Measurements from ENCODE around the gene PLCZ1.

Gene PLCZ1

DNA sequence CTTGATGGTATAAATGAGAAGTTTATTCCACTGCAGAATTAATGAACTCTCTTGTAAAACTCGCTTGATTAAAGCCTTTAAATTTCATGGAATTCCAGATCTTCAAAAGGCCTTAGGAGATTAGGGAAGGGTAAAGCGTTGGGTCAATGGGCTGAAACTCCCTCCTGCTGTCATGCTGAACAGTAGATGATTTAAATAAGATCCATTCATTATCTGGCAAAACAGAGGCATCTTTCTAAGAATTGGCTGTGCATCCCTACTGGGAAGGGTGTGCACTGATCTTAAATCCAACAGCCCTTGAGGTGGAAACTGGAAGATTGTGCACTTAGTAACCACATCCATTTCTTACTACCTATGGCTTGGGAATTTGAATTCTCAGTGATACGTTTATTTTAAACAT is 56.0 kb downstream of the PLCZ1 start:
- DNase-seq (ENCODE audit: extremely low read depth, low read depth): no peak
- TF ChIP-seq, protein P1, sequence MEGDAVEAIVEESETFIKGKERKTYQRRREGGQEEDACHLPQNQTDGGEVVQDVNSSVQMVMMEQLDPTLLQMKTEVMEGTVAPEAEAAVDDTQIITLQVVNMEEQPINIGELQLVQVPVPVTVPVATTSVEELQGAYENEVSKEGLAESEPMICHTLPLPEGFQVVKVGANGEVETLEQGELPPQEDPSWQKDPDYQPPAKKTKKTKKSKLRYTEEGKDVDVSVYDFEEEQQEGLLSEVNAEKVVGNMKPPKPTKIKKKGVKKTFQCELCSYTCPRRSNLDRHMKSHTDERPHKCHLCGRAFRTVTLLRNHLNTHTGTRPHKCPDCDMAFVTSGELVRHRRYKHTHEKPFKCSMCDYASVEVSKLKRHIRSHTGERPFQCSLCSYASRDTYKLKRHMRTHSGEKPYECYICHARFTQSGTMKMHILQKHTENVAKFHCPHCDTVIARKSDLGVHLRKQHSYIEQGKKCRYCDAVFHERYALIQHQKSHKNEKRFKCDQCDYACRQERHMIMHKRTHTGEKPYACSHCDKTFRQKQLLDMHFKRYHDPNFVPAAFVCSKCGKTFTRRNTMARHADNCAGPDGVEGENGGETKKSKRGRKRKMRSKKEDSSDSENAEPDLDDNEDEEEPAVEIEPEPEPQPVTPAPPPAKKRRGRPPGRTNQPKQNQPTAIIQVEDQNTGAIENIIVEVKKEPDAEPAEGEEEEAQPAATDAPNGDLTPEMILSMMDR (IDR thresholded peaks at IDR 0.05; ENCODE audit: low read depth, low read length): no peak

DNA sequence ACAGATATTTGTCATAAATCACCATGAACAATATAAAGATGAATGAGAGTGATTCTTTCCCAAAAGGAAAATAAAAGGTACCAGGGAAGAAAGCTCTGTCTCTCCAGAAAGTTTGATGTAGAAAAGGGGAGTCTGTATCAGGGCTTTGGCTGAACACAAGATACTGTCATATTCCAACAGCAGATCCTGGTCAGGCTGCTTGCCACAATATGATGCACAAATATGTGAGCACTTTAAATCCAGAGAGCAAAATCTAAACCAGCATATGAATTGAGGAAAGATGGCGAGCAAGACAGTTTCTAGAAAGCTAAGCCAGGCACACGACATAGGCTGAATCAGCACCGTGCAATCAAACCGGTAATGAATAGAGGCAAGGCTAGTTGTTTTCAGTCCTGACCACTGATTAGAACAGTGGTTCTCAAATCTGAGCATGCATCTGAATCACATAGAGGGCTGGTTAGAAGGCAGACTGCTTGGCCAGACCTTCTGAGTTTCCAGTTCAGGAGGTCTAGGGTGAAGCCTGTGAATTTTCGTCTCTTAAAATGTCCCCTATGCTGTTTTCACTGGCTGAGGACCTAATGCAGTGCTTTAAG is 60.7 kb downstream of the PLCZ1 start:
- TF ChIP-seq, protein P1 (IDR thresholded peaks at IDR 0.05; ENCODE audit: low read depth, low read length): no peak
- no peak for DNase-seq (ENCODE audit: extremely low read depth, low read depth)

DNA sequence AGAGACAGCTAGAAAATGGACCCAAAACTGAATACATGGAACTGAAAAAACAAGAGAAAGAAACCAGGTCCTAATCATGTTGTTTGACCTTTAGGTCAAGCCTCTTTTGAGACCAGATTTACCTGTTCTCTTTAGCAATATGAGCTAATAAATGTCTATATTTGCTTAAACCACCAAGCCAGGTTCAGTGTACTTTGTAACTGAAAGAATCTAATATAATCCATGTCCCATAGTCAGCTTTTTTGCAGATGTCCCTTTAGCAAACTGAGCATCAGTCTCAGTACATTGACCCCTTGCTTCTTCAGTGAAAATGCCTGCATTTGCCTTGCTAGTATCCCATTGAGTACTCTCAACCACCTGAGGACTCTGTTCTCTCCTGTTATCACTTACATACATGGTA is 61.7 kb downstream of the PLCZ1 start:
- DNase-seq (ENCODE audit: extremely low read depth, low read depth): no peak
- TF ChIP-seq, protein P1 (IDR thresholded peaks at IDR 0.05; ENCODE audit: low read depth, low read length): no peak

DNA sequence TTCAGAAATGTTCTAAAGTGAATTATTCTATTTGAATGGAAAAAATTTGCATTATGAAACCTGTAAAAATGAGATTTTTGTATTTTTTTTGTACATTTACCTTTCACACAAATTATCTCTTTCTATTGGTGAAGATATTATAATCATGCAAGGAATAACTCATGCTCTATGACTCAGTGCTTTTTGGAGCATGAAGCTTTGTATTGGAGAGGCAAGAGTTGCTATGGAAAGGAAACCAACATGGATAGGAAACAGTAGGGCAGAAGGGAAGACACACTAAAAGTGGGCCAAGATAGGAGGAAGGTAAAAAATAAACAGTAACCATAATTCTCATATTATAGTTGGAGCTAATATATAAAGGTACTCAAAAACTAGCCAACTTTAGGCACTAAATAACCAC is 79.0 kb downstream of the PLCZ1 start:
- TF ChIP-seq, protein P1 (IDR thresholded peaks at IDR 0.05; ENCODE audit: low read depth, low read length): no peak
- DNase-seq (ENCODE audit: extremely low read depth, low read depth): no peak

GRCh38 chr12:18658179-18658578 is 79.6 kb downstream of the PLCZ1 start:
- TF ChIP-seq, protein P1 (IDR thresholded peaks at IDR 0.05; ENCODE audit: low read depth, low read length): no peak
- DNase-seq (ENCODE audit: extremely low read depth, low read depth): no peak

DNA sequence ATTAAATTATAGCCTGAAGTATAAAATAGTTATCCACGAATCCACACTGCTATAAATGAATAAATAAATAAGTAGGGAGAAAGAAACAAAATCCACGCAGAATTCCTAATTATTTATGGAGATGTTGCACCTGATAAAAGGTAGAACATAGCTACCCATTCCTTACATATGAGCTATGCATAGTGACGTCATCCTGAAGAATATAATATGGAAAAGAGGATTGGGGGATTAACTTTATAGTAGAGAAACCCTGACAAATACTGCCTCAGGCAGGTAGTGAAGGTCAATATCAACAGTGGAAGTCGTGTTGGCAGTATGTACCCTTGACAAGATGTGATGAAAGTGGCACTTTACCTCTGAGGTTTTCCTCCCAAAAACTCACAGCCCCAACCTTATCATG is 82.5 kb downstream of the PLCZ1 start:
- no peak for DNase-seq (ENCODE audit: extremely low read depth, low read depth)
- TF ChIP-seq, protein P1 (IDR thresholded peaks at IDR 0.05; ENCODE audit: low read depth, low read length): no peak

GRCh38 chr12:18653465-18653864 is 84.3 kb downstream of the PLCZ1 start:
- TF ChIP-seq, protein P1 (IDR thresholded peaks at IDR 0.05; ENCODE audit: low read depth, low read length): no peak
- no peak for DNase-seq (ENCODE audit: extremely low read depth, low read depth)
